B cell (primary cell): ENCODE data around the gene MT1X. TPM values are rescaled to one million over a fixed set of nuclear protein-coding genes. Genes with fewer than 3 reads are reported as not detected.

Source experiments
- ATAC-seq: fragments of 200-7000 bp; cut with Tn5 transposase; one replicate; pipeline ENCODE4 v1.10.0; 2021; ENCODE audit warnings: low read depth, mild to moderate bottlenecking, moderate number of reproducible peaks, moderate library complexity
- CTCF ChIA-PET: fragments of 350-600 bp; sonication (Branson Sonifier 250); formaldehyde crosslinking; loops from one replicate; lab custom pipeline; 2021; ENCODE audit warnings: antibody characterized with exemption, inconsistent platforms; lab: Charles Lee
- POLR2A ChIA-PET: fragments of 350-600 bp; sonication (Branson Sonifier 250); formaldehyde crosslinking; loops from one replicate; lab custom pipeline; 2021; ENCODE audit warnings: antibody characterized with exemption; lab: Charles Lee
- DNase-seq: peaks from one replicate; pipeline ENCODE4 v3.0.0; 2013
- H2AFZ ChIP-seq: 2 replicates; pipeline ENCODE4 v1.6.1; 2012; ENCODE audit warnings: mild to moderate bottlenecking, low read depth, low read length; ENCODE audit not compliant: insufficient read depth, poor library complexity, severe bottlenecking
- H3K27ac ChIP-seq, 2 donors: 1 replicate in 1 of 2; 2 replicates in 1 of 2; pipeline ENCODE4 v1.5.1; 2012 to 2013; ENCODE audit warnings: low read length in 2 of 2, mild to moderate bottlenecking in 2 of 2, moderate library complexity in 1 of 2
- H3K27me3 ChIP-seq, 4 experiments: fragments of 200-600 bp in 1 of 4; sonication (generic) in 1 of 4; replicated peaks in 1 of 4; 1 replicate in 2 of 4; 2 replicates in 2 of 4; pipeline versions ENCODE4 v1.6.1 to v1.7.0; 2013 to 2016; ENCODE audit warnings: low read length in 3 of 4, mild to moderate bottlenecking in 2 of 4, mixed read lengths in 1 of 4, moderate library complexity in 1 of 4; ENCODE audit not compliant: insufficient read depth in 4 of 4, control insufficient read depth in 3 of 4; ENCODE audit errors: control extremely low read depth in 1 of 4
- H3K36me3 ChIP-seq, 2 experiments: replicated peaks in 1 of 2; 1 replicate in 1 of 2; 2 replicates in 1 of 2; pipeline versions ENCODE4 v1.6.1 to v1.7.1; 2013; ENCODE audit warnings: low read length in 1 of 2; ENCODE audit not compliant: insufficient read depth in 2 of 2, control insufficient read depth in 1 of 2; ENCODE audit errors: control extremely low read depth in 1 of 2, extremely low read depth in 1 of 2
- H3K4me1 ChIP-seq, 2 donors: fragments of 200-600 bp in 1 of 2; sonication (generic) in 1 of 2; 1 replicate in 1 of 2; 2 replicates in 1 of 2; pipeline versions ENCODE4 v1.5.1 to v1.6.1; 2013 to 2017; ENCODE audit warnings: low read length in 2 of 2; ENCODE audit not compliant: control insufficient read depth in 2 of 2, insufficient read depth in 2 of 2
- H3K4me2 ChIP-seq: replicated peaks from 2 replicates; pipeline ENCODE3; 2012; ENCODE audit warnings: mild to moderate bottlenecking, low read depth, low read length; ENCODE audit not compliant: poor library complexity, severe bottlenecking
- H3K4me3 ChIP-seq, 5 experiments: fragments of 200-600 bp in 1 of 5; sonication (generic) in 1 of 5; 1 replicate in 3 of 5; 2 replicates in 2 of 5; pipeline versions ENCODE4 v1.5.1 to v1.7.0; 2011 to 2016; ENCODE audit warnings: low read length in 4 of 5, mild to moderate bottlenecking in 4 of 5, low read depth in 2 of 5, control low read depth in 1 of 5, moderate library complexity in 1 of 5; ENCODE audit not compliant: insufficient read depth in 1 of 5; ENCODE audit errors: control extremely low read depth in 1 of 5, extremely low read depth in 1 of 5
- H3K79me2 ChIP-seq: fragments of 200-600 bp; sonication (generic); one replicate; pipeline ENCODE4 v1.6.0; 2016; ENCODE audit warnings: low read length; ENCODE audit not compliant: control insufficient read depth, insufficient read depth
- H3K9ac ChIP-seq: fragments of 200-600 bp; sonication (generic); 2 replicates; pipeline ENCODE4 v1.6.1; 2017; ENCODE audit warnings: mild to moderate bottlenecking, low read length, moderate library complexity
- H3K9me3 ChIP-seq, 3 donors: one replicate each; pipeline versions ENCODE4 v1.6.1 to v1.7.1; 2013; ENCODE audit warnings: low read length in 2 of 3; ENCODE audit not compliant: control insufficient read depth in 2 of 3, insufficient read depth in 1 of 3; ENCODE audit errors: control extremely low read depth in 1 of 3
- H4K20me1 ChIP-seq: 2 replicates; pipeline ENCODE4 v1.6.0; 2012; ENCODE audit warnings: mild to moderate bottlenecking, low read length; ENCODE audit not compliant: insufficient read depth, control insufficient read depth, poor library complexity, severe bottlenecking
- H3K27ac Mint-ChIP-seq: one replicate; pipeline ENCODE4 v1.8.0; 2021; ENCODE audit warnings: mixed read lengths
- H3K27me3 Mint-ChIP-seq: one replicate; pipeline ENCODE4 v1.8.0; 2021; ENCODE audit warnings: mixed read lengths
- H3K4me1 Mint-ChIP-seq: one replicate; pipeline ENCODE4 v1.8.0; 2021; ENCODE audit warnings: mixed read lengths
- H3K4me3 Mint-ChIP-seq: one replicate; pipeline ENCODE4 v1.8.0; 2021; ENCODE audit warnings: mixed read lengths
- H3K9me3 Mint-ChIP-seq: one replicate; pipeline ENCODE4 v1.8.0; 2022; ENCODE audit warnings: mixed read lengths; ENCODE audit not compliant: insufficient read depth
- EZH2 ChIP-seq: IDR thresholded peaks from 2 replicates; pipeline ENCODE4 v1.6.1; 2012; ENCODE audit warnings: borderline replicate concordance, low read depth, mild to moderate bottlenecking, moderate library complexity, low read length; ENCODE audit not compliant: insufficient read depth, poor library complexity, severe bottlenecking
- WGBS: methylation state at CpG from one replicate; pipeline ENCODE4 v1.1.5; 2013; ENCODE audit warnings: missing lambda C conversion rate; ENCODE audit not compliant: insufficient coverage; 5-methylcytosine and 5-hydroxymethylcytosine counted together
- intact Hi-C: fragments of 100-400 bp; cut with micrococcal nuclease; formaldehyde crosslinking; loops from one replicate; pipeline ENCODE4 v1.10.0; 2022
- polyA plus RNA-seq: library from polyadenylated mRNA; depleted of rRNA; stranded (reverse); fragments of >200 nt; gene quantifications from 2 replicates; pipeline ENCODE4 v1.2.3, GENCODE V29; 2012
- total RNA-seq, 2 donors: library from RNA; stranded (reverse); fragments of 120-200 nt in 1 of 2; gene quantifications; 1 replicate in 1 of 2; 2 replicates in 1 of 2; pipeline versions ENCODE4 v1.2.3 to v1.2.4, GENCODE V29; 2013 to 2022
- TF ChIP-seq, protein P1 (sequence below): fragments of 200-600 bp; IDR thresholded peaks from one replicate; pipeline ENCODE4 v1.8.0; 2022; ENCODE audit warnings: antibody characterized with exemption, mild to moderate bottlenecking

Gene MT1X
- total and polyA plus RNA-seq, 2 donors (not counting 1 experiment from before 2014, with no cell fraction given), result 9.1 to 17.2 TPM

DNA sequence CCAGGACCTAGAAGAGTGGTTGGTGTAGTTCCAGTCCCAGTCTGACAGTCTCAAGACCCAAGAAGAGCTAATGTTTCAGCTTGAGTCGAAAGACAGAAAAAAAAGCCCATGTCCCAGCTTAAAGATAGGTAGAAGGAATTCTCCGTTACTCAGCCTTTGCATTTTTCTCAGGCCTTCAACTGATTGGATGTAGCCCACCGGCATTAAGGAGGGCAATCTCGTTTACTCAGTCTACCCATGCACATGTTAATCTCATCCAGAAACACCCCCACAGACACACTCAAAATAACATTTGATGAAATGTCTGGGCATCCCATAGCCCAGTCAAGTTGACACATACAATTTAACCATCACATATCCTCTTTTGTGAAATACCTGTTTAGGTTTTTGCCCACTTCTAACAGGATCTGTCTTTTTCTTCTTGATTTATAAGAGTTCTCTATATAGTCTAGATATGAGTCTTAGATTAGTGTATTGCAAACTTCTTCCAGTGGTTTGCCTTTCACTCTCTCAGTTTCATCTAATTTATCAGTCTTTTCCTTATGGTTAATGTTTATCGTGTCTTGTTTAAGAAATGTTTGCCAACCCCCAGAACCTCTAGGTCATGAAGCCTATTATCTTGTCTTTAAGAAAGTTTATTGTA is 40.1 kb downstream of the MT1X start:
- no peak for ATAC-seq
- Histone ChIP-seq H3K9ac (no peak overlapping the region), H3K4me2 (no peak overlapping the region), H3K36me3 (no peaks in the 10 kb centered on the region), H3K79me2 (no peaks in the 10 kb centered on the region), H4K20me1 (no peaks in the 10 kb centered on the region), H3K27me3 (no peaks in the 10 kb centered on the region), H3K4me1 (no peaks in the 10 kb centered on the region), H3K4me3 (no peak overlapping the region), H2AFZ (no peak overlapping the region), H3K9me3 (no peaks in the 10 kb centered on the region), H3K27ac (no peak overlapping the region)
- Mint-ChIP-seq H3K27ac (no peak overlapping the region), H3K9me3 (no peaks in the 10 kb centered on the region), H3K4me1 (no peaks in the 10 kb centered on the region), H3K4me3 (no peak overlapping the region), H3K27me3 (peaks cover 15% of the 10 kb centered on the region)
- intact Hi-C loops, result no loop called here
- no peak for DNase-seq
- ChIA-PET POLR2A (no interaction called here), CTCF (no interaction called here)
- TF ChIP-seq, protein P1, sequence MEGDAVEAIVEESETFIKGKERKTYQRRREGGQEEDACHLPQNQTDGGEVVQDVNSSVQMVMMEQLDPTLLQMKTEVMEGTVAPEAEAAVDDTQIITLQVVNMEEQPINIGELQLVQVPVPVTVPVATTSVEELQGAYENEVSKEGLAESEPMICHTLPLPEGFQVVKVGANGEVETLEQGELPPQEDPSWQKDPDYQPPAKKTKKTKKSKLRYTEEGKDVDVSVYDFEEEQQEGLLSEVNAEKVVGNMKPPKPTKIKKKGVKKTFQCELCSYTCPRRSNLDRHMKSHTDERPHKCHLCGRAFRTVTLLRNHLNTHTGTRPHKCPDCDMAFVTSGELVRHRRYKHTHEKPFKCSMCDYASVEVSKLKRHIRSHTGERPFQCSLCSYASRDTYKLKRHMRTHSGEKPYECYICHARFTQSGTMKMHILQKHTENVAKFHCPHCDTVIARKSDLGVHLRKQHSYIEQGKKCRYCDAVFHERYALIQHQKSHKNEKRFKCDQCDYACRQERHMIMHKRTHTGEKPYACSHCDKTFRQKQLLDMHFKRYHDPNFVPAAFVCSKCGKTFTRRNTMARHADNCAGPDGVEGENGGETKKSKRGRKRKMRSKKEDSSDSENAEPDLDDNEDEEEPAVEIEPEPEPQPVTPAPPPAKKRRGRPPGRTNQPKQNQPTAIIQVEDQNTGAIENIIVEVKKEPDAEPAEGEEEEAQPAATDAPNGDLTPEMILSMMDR, result no peak
- no peak for TF ChIP-seq EZH2
- WGBS, result 57% methylated on average over 1 of the region's 5 CpGs

DNA sequence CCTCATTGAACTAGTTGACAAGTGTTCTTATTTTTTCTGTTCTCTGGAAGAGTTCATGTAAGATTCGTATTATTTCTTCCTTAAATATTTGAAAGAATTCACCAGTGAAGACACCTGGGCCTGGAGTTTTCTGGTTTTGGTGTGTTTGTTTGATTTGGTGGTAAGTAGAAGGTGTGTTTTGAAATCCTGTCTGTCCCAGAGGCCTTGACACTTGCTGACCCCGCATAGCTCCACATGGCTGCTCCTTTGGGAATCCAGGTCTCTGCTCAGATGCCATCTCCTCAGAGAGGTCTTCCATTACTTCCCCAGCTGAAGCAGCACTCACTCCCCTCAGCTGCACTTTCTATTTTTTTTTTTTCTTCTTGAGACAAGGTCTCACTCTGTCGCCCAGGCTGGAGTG is 41.9 kb downstream of the MT1X start:
- H3K4me2 ChIP-seq, result no peak overlapping the region
- no peaks in the 10 kb centered on the region for H3K36me3 ChIP-seq
- no peak overlapping the region for H3K27ac ChIP-seq
- no peaks in the 10 kb centered on the region for H4K20me1 ChIP-seq
- Mint-ChIP-seq H3K27ac (no peak overlapping the region), H3K4me3 (no peak overlapping the region), H3K4me1 (peaks cover 6% of the 10 kb centered on the region), H3K27me3 (peaks cover 12% of the 10 kb centered on the region), H3K9me3 (no peaks in the 10 kb centered on the region)
- DNase-seq (no peak), ATAC-seq (no peak)
- no peak overlapping the region for H3K9ac ChIP-seq
- CTCF ChIA-PET, result no interaction called here
- H3K27me3 ChIP-seq, result no peaks in the 10 kb centered on the region
- H3K4me1 ChIP-seq, result peaks cover 4% of the 10 kb centered on the region in 2 donors
- no peak overlapping the region for H2AFZ ChIP-seq
- WGBS, result 100% methylated on average over 1 of the region's 3 CpGs
- intact Hi-C loops, result no loop called here
- peaks cover 8% of the 10 kb centered on the region for H3K79me2 ChIP-seq
- POLR2A ChIA-PET, result no interaction called here
- TF ChIP-seq, protein P1, result no peak
- no peak for TF ChIP-seq EZH2
- no peak overlapping the region for H3K4me3 ChIP-seq
- no peaks in the 10 kb centered on the region for H3K9me3 ChIP-seq
